Stomach smooth muscle (tissue), 2 donors: ENCODE measurements around the gene BEST4.

Experiments
- H3K27ac ChIP-seq: one replicate; pipeline ENCODE4 v1.7.0; 2013; ENCODE audit warnings: mild to moderate bottlenecking, low read length, inconsistent platforms
- H3K27me3 ChIP-seq, 2 donors: one replicate each; pipeline ENCODE4 v1.7.0; 2013; ENCODE audit warnings: low read length in 2 of 2; ENCODE audit not compliant: insufficient read depth in 2 of 2, control insufficient read depth in 1 of 2
- H3K36me3 ChIP-seq, 2 donors: one replicate each; pipeline ENCODE4 v1.7.0; 2013; ENCODE audit warnings: low read length in 2 of 2; ENCODE audit not compliant: control insufficient read depth in 2 of 2, insufficient read depth in 2 of 2
- H3K4me1 ChIP-seq: one replicate; pipeline ENCODE4 v1.7.0; 2013; ENCODE audit warnings: low read length; ENCODE audit not compliant: control insufficient read depth, insufficient read depth
- H3K4me3 ChIP-seq, 2 donors: one replicate each; pipeline ENCODE4 v1.7.0; 2013; ENCODE audit warnings: low read length in 2 of 2
- H3K9ac ChIP-seq, 2 donors: one replicate each; pipeline ENCODE4 v1.7.0; 2013; ENCODE audit warnings: low read length in 2 of 2, mild to moderate bottlenecking in 1 of 2
- H3K9me3 ChIP-seq, 2 donors: one replicate each; pipeline ENCODE4 v1.7.0; 2013; ENCODE audit warnings: low read length in 2 of 2; ENCODE audit not compliant: control insufficient read depth in 2 of 2
- donor health status: healthy.
- donor health status: Pancreatic carcinoma.

Gene BEST4

GRCh38 chr1:44788120-44788860 lies at the start of gene BEST4:
BEST4 (minus strand) TSS chr1:44788170; CDS start chr1:44787705, 465 bp downstream.
- Histone ChIP-seq H3K9ac (no peak within 1 kb of the TSS), H3K27me3 (no peaks in the 10 kb centered on the region), H3K27ac (no peak within 1 kb of the TSS)

GRCh38 chr1:44835738-44836675 lies 48.0 kb upstream of the BEST4 start:
- H3K9ac ChIP-seq = no peak overlapping the region
- H3K9me3 ChIP-seq = no peaks in the 10 kb centered on the region
- peaks cover 3 to 9% of the 10 kb centered on the region in 2 donors for H3K36me3 ChIP-seq
- no peaks in the 10 kb centered on the region for H3K27me3 ChIP-seq
- peaks cover 10% of the 10 kb centered on the region for H3K4me1 ChIP-seq
- H3K4me3 ChIP-seq = peak overlapping the region in 1 of 2 donors; percentile 47
- H3K27ac ChIP-seq = no peak overlapping the region

More at GRCh38 chr1:44788120-44788860, at the start of gene BEST4:
- Histone ChIP-seq H3K9me3 (no peaks in the 10 kb centered on the region), H3K36me3 (no peaks in the 10 kb centered on the region), H3K4me3 (no peak within 1 kb of the TSS), H3K4me1 (peaks cover 32% of the 10 kb centered on the region)

- no peak overlapping the region for H3K9ac ChIP-seq
- no peaks in the 10 kb centered on the region for H3K9me3 ChIP-seq
- H3K4me3 ChIP-seq = no peak overlapping the region
- H3K4me1 ChIP-seq = peaks cover 10% of the 10 kb centered on the region
- peaks cover 5 to 9% of the 10 kb centered on the region in 2 donors for H3K36me3 ChIP-seq
- H3K27ac ChIP-seq = no peak overlapping the region
- H3K27me3 ChIP-seq = no peaks in the 10 kb centered on the region
These were observed 46.4 kb upstream of the BEST4 start for GRCh38 chr1:44834328-44834727.

GRCh38 chr1:44832056-44832705 lies 44.2 kb upstream of the BEST4 start:
- H3K36me3 ChIP-seq = peaks cover 9 to 16% of the 10 kb centered on the region in 2 donors
- no peak overlapping the region for H3K27ac ChIP-seq
- H3K27me3 ChIP-seq = no peaks in the 10 kb centered on the region
- peaks cover 10% of the 10 kb centered on the region for H3K4me1 ChIP-seq
- no peaks in the 10 kb centered on the region for H3K9me3 ChIP-seq
- no peak overlapping the region for H3K9ac ChIP-seq
- H3K4me3 ChIP-seq = no peak overlapping the region

- H3K9ac ChIP-seq = no peak overlapping the region
- no peaks in the 10 kb centered on the region for H3K9me3 ChIP-seq
- peaks cover 10% of the 10 kb centered on the region for H3K4me1 ChIP-seq
- H3K27me3 ChIP-seq = no peaks in the 10 kb centered on the region
- H3K4me3 ChIP-seq = no peak overlapping the region
- H3K36me3 ChIP-seq = peaks cover 11 to 16% of the 10 kb centered on the region in 2 donors
- no peak overlapping the region for H3K27ac ChIP-seq
These were observed 43.5 kb upstream of the BEST4 start for GRCh38 chr1:44831516-44831915.

- no peaks in the 10 kb centered on the region for H3K9me3 ChIP-seq
- H3K27ac ChIP-seq = no peak overlapping the region
- no peak overlapping the region for H3K4me3 ChIP-seq
- H3K36me3 ChIP-seq = peaks cover 14 to 16% of the 10 kb centered on the region in 2 donors
- H3K9ac ChIP-seq = no peak overlapping the region
- no peaks in the 10 kb centered on the region for H3K27me3 ChIP-seq
- peaks cover 6% of the 10 kb centered on the region for H3K4me1 ChIP-seq
These were observed 42.9 kb upstream of the BEST4 start for GRCh38 chr1:44830900-44831304.

GRCh38 chr1:44829506-44830384 lies 41.8 kb upstream of the BEST4 start:
- no peak overlapping the region for H3K27ac ChIP-seq
- H3K36me3 ChIP-seq = peaks cover 14% of the 10 kb centered on the region in 2 donors
- peaks cover 3% of the 10 kb centered on the region for H3K4me1 ChIP-seq
- no peaks in the 10 kb centered on the region for H3K9me3 ChIP-seq
- H3K4me3 ChIP-seq = no peak overlapping the region
- no peaks in the 10 kb centered on the region for H3K27me3 ChIP-seq
- H3K9ac ChIP-seq = no peak overlapping the region

- no peak overlapping the region for H3K27ac ChIP-seq
- no peak overlapping the region for H3K9ac ChIP-seq
- peaks cover 11% of the 10 kb centered on the region in 2 donors for H3K36me3 ChIP-seq
- H3K4me3 ChIP-seq = no peak overlapping the region
- peaks cover 3% of the 10 kb centered on the region for H3K4me1 ChIP-seq
- no peaks in the 10 kb centered on the region for H3K9me3 ChIP-seq
- no peaks in the 10 kb centered on the region for H3K27me3 ChIP-seq
These were observed 41.0 kb upstream of the BEST4 start for GRCh38 chr1:44828841-44829440.

GRCh38 chr1:44828003-44828651 lies 40.2 kb upstream of the BEST4 start:
- Histone ChIP-seq H3K27ac (no peak overlapping the region), H3K4me1 (peaks cover 3% of the 10 kb centered on the region), H3K9me3 (no peaks in the 10 kb centered on the region)

More at GRCh38 chr1:44828003-44828651, 40.2 kb upstream of the BEST4 start:
- Histone ChIP-seq H3K36me3 (peaks cover 11 to 13% of the 10 kb centered on the region in 2 donors), H3K9ac (no peak overlapping the region), H3K27me3 (no peaks in the 10 kb centered on the region), H3K4me3 (no peak overlapping the region)
